ENCODE data around the gene KIAA1549. TPM values are rescaled to one million over a fixed set of nuclear protein-coding genes. Genes with fewer than 3 reads are reported as not detected.

The KIAA1549 gene
- polyA plus RNA-seq, 2 of the 4 experiments (the other 2 are of a cell fraction): 4.1 to 4.7 TPM

- Histone ChIP-seq H3K27ac (no peak overlapping the region), H3K4me3 (no peak overlapping the region), H3K4me2 (no peak overlapping the region), H3K9me3 (no peaks in the 10 kb centered on the region), H3K4me1 (peaks cover 9% of the 10 kb centered on the region; the same call in 2 of the 3 replicates)
- WGBS (ENCODE audit: missing lambda C conversion rate): 92% methylated on average over 4 of the region's 4 CpGs
- POLR2A ChIA-PET: no interaction called here
- no peak for ATAC-seq
- DNase-seq (ENCODE audit: low read depth in 1 of 2, low spot score in 1 of 2): no peak
- no peak for FAIRE-seq
- TF ChIP-seq CBX8 (IDR thresholded peaks at IDR 0.05) (no peak), NFE2L2 (conservative IDR thresholded peaks at IDR 0.05; ENCODE audit: low read length) (no peak), ZC3H11A (IDR thresholded peaks at IDR 0.05) (no peak), USF2 (IDR thresholded peaks at IDR 0.05) (no peak), ZSCAN20 (CRISPR knock-in tag; IDR thresholded peaks at IDR 0.05) (no peak), KDM1A (IDR thresholded peaks at IDR 0.05; ENCODE audit: low read depth) (no peak), EHMT2 (IDR thresholded peaks at IDR 0.05; ENCODE audit: low read depth) (no peak), PHF8 (IDR thresholded peaks at IDR 0.05; ENCODE audit: borderline replicate concordance, low read depth) (no peak)
- TF ChIP-seq, protein P1, sequence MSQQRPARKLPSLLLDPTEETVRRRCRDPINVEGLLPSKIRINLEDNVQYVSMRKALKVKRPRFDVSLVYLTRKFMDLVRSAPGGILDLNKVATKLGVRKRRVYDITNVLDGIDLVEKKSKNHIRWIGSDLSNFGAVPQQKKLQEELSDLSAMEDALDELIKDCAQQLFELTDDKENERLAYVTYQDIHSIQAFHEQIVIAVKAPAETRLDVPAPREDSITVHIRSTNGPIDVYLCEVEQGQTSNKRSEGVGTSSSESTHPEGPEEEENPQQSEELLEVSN (IDR thresholded peaks at IDR 0.05; ENCODE audit: borderline replicate concordance, low read depth): no peak
- CTCF ChIA-PET: interaction anchor here (1.2 kb wide), 2 partner anchors 13 to 87 kb away, joined by 4 read pairs; no protein-coding TSS in a partner anchor
Observed at GRCh38 chr7:138974103-138974502, 7.1 kb downstream of the KIAA1549 start.

GRCh38 chr7:138970952-138971351, 10.2 kb downstream of the KIAA1549 start:
- Histone ChIP-seq H3K9me3 (no peaks in the 10 kb centered on the region), H3K27ac (no peak overlapping the region), H3K4me3 (no peak overlapping the region), H3K4me1 (no peaks in the 10 kb centered on the region), H3K4me2 (no peak overlapping the region)
- ATAC-seq: no peak; a peak in 1 of 6 replicates
- POLR2A ChIA-PET: no interaction called here
- DNase-seq (ENCODE audit: low read depth in 1 of 2, low spot score in 1 of 2): no peak
- 91% methylated on average over 6 of the region's 6 CpGs for WGBS (ENCODE audit: missing lambda C conversion rate)
- CTCF ChIA-PET: interaction anchor here (0.8 to 2.8 kb wide), 7 partner anchors 9 to 104 kb away, joined by 3 to 9 read pairs (median 4); no protein-coding TSS in a partner anchor
- no peak for TF ChIP-seq HOXB13 (CRISPR knock-in tag; IDR thresholded peaks at IDR 0.05; ENCODE audit: low read depth)
- no peak for FAIRE-seq

DNA sequence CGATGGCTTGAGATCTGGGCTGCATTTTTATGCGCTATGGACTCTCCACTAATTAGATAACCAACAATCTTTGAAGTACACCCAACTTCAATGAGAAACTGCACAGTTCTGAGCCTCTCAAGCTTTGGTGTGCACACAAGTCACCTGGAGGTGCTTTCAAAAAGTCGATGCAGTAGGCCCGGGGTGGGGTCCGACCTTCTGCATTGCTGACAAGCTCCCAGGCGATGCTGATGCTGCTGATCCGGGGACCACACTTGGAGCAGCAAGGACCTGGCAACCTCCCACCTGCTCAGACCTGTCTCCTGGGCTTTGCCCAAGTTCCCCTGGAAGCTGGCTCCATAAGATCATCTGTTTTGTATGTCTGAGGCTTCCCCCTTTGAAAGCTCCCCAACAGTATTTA, 10.7 kb downstream of the KIAA1549 start:
- CTCF ChIA-PET: interaction anchor here (0.8 to 2.8 kb wide), 7 partner anchors 8 to 104 kb away, joined by 3 to 9 read pairs (median 4); no protein-coding TSS in a partner anchor

More for the DNA sequence above, 10.7 kb downstream of the KIAA1549 start:
- POLR2A ChIA-PET: no interaction called here
- Histone ChIP-seq H3K9me3 (no peaks in the 10 kb centered on the region), H3K4me1 (no peaks in the 10 kb centered on the region), H3K4me3 (no peak overlapping the region), H3K4me2 (no peak overlapping the region), H3K27ac (no peak overlapping the region)
- TF ChIP-seq, protein P1 (IDR thresholded peaks at IDR 0.05; ENCODE audit: borderline replicate concordance, low read depth): no peak
- no peak for TF ChIP-seq HOXB13 (CRISPR knock-in tag; IDR thresholded peaks at IDR 0.05; ENCODE audit: low read depth)
- no peak for TF ChIP-seq GATA3 (IDR thresholded peaks at IDR 0.05; ENCODE audit: borderline replicate concordance)
- TF ChIP-seq ZC3H11A (IDR thresholded peaks at IDR 0.05): no peak
- TF ChIP-seq ELK1 (IDR thresholded peaks at IDR 0.05; ENCODE audit: low read depth, low read length): no peak
- no peak for TF ChIP-seq CHD4 (IDR thresholded peaks at IDR 0.05; ENCODE audit: borderline replicate concordance)
- TF ChIP-seq, protein P2, sequence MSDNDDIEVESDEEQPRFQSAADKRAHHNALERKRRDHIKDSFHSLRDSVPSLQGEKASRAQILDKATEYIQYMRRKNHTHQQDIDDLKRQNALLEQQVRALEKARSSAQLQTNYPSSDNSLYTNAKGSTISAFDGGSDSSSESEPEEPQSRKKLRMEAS (IDR thresholded peaks at IDR 0.05): no peak
- FAIRE-seq: no peak
- WGBS (ENCODE audit: missing lambda C conversion rate): 91% methylated on average over 7 of the region's 7 CpGs
- ATAC-seq: no peak
- DNase-seq (ENCODE audit: low read depth in 1 of 2, low spot score in 1 of 2): no peak
